ENCODE results near the gene PDPN.
"Not testable (repeated sequence)": the region's sequence is repeated elsewhere in the genome, so short reads cannot be mapped to it uniquely, and the experiment has no call there.

PDPN gene, protein sequence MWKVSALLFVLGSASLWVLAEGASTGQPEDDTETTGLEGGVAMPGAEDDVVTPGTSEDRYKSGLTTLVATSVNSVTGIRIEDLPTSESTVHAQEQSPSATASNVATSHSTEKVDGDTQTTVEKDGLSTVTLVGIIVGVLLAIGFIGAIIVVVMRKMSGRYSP

DNA sequence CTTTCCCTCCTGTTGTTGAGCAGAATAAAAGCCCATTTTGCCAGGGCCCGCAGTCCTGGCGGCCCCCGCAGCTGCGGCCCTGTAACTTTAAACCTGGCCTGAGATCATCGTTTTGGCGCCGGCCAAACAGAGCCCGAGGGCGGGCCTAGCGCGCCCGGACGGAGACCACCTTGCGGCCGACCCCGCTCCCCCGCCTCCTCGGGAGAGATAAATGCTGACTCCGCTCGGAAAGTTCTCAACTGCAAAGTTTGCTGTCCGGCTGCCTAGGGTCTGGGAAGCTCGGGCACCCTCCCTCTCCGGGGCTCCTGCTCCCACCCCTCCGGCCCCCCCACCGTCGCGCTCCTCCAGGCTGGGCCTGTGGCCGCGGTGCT lies at the start of gene PDPN:
TSS of gene PDPN (plus strand) at position 238 of the 371 bp plus-strand sequence. CDS start 202 bp downstream, outside the sequence.
- DNase-seq, result no peak

DNA sequence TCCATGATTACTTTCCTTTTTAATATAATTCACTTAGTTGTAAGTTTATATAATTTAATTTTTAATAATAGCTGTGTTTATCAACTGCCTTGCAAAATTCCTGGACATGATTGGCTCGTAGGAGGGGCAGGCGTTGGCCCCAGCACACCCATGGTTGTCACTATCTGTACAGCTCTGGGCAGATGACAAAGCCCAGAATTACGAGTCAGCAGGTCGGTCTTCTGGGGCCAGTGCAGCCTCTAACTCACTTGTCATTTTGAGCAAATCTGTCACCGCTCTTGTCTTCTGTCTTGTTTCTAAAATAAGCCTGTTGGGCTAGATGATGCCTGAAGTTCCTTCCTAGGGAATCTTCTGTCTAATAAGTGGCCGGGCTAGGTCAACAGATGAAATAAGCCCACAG lies 48.4 kb upstream of the PDPN start:
- no peak for DNase-seq

DNA sequence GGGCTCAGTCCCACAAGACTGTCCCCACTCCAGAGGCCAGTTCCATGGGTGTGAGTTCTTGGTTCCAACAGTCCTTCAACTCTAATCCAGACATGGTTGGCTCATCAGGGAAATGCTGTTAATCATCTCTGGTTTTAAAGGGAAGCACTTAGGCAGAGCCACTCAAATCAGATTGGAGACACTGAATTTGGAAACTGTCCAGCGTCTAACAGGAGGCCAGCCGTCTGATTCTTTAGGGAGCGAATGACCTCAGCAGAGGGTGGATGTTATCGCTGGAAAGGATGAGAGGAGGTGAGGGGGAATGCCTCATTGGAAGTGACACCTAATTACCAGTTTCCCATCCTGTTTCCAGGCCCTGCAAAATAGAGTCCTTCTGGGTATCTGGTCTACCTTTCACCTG lies 47.1 kb upstream of the PDPN start:
- DNase-seq, result no peak

DNA sequence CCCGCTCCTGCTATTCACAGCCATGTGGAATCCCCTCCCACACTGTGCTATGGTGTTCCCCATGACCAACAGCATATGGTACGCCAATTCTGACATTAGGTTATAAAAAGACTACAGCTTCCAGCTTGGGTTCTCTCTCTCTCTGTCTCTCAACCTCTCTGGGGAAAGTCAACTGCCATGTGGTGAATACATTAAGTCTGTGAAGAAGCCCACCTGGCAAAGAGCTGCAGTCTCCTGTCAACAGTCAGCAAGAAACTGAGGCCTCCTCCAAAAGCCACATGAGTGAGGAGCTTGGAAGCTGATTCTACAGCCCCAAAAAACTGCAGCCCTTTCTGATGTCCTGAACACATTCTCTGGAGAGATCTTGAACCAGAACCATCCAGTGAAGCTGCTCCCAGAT lies 44.8 kb upstream of the PDPN start:
- no peak for DNase-seq

DNA sequence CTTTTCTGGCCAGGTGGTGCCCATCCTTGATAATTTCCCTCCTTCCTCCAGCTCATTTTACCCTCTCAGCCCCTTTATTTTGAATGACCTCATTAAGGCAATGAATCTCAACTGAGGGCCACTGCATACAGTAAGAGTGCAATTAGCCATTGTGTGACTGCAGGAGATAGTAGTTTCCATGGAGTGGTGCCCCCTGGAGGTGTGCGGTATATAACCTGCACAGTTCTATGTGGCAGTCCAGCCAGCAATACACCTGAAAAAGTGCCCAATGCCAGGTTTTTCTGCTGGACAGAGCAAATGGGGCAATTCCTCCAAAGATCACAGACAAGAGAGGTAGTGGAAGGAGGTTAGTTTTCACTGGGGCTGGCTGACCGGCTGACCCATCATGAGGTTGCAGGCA lies 43.9 kb upstream of the PDPN start:
- no peak for DNase-seq

DNA sequence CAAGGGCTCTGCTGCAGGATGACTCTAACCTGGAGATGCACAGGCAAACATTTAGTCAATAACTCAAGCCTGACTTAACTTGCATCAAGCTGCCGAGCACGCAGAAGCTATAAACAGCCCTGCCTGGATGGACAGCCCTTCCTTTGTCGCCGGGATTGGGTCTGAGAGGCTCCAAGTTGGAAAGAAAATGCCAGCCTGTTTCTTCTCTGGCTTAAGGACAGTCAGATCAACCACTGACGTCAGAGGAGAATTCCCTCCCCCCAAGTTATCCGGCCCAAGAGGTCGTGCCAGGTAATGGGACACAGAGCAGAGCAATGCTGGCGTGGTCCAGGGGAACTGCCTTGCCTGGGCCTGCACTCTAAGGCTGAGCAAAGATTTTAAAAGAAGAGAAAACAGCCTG lies 42.8 kb upstream of the PDPN start:
- no peak for DNase-seq

DNA sequence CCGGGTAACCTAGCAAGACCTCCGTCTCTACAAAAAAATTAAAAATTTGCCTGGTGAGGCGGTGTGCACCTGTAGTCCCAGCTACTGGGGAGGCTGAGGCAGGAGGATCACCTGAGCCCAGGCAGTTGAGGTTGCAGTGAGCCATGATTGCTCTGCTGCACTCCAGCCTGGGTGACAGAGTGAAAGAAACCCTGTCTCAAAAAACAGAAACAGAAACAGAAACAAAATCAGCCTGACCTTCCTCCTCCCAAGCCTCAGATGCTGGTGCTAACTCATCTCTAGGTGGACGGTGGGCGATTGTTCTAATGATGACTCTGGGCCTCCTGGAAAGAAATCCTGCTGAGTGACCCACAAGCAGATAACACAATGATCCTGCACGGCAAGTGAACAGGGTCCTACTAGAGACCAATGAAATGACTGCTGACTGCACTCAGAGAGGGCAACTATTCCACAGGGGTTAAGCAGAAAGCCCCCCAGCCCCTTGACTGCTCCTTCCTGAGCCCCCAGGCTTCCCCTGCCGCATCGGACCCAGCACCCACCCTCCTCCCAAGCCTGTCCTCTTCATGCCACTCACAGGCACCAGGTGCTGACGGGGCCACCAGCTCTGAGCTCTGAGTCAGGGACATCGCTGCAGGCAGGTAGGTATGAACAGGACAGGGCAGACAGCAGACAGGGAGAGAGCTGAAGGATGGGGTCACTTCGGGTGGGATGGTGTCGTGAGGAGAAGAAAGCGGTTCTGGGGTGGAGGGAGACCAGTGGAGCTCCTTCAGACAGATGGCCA lies 42.0 kb upstream of the PDPN start:
- no peak for DNase-seq

DNA sequence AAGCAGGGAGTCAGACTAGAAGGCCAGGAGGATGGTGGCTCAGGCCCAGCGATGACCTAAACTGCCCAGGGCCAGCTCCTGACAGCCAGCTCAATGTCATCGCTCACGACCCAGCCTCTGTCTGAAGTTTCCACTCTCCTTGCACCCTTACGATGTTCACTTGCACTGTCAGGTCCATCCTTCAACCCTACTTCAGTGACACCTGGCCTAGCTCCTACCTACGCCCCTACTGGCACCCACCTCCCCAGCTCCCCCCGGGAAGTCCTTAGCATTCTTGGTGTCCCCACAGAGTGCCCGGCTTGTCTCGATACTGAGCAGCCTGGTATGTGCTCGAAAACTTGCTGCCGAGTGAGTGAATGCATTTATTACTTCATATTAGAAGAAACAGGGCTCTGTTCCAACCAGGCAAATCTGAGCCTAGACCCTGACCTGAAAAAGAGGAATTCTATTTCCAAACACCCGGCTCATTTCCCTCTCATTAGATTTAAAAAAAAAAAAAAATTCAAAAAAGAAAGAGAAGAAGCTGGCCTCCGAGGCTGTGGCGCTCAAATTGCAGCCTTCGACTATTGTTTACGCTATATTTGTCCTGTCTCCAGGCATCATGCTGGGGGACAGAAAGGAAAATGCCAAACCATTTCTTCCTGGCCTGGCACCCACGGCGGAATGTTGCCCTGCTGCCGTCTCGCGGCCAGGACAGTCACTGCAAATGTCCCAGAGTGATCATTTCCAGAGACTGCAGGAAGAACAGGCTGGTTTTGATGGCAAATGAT lies 40.0 kb upstream of the PDPN start:
- no peak for DNase-seq

DNA sequence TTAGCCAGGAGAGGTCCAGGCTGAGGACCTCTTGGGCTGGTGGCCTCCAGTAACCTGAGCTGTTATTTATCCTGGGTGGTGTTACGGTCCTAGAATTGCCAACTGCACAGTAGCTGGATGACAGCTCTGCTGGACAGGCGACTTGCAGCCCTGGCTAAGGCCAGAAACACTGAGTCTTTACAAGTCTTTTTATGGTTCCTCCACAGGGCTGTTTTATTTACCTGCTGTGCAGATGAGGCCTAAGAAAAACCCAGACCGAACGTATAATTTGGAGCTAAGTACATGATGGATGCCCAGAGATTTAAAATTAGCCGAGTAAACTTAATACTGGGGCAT lies 39.4 kb upstream of the PDPN start:
- no peak for DNase-seq

DNA sequence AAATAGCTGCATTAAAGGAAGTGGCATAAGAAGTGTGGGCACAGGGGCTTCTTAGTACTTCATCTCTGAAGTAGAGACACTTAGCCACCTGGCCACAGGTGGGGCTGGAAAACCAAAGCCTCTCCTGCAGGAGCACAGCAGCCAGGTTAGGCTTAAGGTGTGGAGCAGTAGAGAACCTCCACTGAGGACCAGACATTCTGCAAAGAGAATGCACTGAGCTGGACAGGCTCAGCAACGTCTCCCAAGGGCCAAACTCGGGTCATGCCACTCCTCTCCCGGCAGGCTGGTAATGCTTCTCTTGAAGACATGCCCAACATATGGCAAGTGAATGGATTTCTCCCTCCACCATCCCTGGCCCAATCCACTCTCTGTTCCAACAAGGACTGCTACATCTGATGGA lies 36.8 kb upstream of the PDPN start:
- DNase-seq, result no peak

DNA sequence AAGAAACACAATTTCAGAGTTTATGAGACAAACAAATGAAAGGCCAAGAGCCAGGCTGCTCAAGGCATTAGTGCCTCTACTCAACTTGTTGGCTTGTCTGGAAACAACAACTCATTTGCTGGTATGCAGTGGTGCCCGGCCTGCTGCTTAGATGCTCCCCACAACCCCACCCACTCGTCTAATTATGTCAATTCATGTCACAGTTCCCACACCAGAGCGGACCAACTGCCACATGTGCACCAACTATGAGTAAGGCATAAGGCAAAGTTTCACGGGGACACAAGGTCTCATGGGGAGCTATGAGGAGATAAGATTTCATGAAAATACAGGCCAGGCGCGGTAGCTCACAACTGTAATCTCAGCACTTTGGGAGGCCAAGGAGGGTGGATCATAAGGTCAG lies 35.4 kb upstream of the PDPN start:
- no peak for DNase-seq

DNA sequence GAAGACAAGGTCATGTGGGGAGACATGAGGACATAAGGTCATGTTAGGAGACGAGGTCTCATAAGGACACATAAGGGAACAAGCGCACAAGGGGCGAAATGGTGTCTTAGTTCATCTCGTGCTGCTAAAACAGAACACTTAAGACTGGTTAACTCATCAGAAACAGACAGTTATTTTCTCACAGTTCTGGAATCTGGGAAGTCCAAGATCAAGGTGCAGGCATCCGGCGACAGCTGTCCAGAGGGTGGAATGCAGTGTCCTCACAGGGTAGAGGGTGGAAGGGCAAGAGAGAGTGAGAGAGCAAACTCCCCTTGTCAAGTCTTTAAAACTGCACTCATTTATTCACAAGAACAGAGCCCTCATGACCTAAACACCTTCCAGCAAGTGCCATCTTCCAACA lies 34.6 kb upstream of the PDPN start:
- DNase-seq, result no peak

DNA sequence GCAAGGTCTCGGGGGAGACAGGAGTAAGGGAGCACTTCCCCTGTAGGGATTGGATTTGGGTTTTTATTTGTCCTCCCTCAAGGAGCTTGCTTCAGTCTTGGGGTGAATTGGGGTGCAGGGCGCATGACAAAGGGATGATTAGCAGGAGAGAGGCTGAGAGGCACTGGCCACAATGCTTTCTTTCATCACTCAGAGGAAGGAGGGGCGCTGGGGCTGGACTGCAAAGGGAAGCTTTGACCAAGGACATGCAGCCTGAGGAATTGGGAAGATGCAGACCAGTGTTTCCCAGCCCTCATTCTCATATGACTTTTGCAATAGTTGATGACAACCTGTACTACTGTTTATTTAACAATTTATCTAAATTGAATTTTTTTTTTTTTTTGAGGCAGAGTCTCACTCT lies 34.1 kb upstream of the PDPN start:
- DNase-seq, result no peak

DNA sequence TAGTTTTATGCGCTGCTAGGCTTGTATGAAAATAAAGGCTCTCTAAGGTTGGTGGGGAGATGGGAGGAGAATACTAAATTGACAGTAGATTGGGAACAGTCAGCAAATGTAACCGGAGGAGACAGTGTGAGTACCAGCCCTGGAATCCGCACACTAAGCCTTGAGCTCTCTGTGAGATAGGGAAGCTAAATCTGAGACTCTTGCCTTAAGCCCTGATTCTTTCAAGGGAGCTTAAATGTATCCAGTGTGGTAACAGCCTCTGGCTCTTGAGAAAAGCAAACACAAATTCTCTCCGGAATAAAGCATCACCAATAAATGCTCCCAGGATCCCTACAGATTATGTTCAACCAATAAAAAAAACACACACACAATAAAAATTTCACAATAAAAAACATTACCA lies 33.0 kb upstream of the PDPN start:
- DNase-seq, result no peak

DNA sequence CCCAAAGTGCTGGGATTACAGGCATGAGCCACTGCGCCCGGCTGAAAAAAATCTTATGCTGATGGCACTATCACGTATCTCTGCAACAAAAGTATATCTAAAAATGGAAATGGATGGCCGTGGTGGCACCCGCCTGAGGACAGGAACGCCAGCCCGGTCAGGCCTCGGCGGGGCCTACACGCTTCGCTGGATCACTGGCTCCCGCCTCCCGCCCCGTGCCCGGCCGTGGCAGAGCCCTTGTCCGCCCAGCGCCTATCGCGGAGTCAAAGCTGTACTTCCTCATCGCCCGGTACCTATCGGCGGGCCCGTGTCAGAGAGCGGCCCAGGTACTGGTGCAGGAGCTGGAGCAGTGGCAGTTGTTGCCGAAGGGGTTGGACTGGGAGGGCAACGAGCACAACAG lies 28.8 kb upstream of the PDPN start:
- DNase-seq, result no peak

DNA sequence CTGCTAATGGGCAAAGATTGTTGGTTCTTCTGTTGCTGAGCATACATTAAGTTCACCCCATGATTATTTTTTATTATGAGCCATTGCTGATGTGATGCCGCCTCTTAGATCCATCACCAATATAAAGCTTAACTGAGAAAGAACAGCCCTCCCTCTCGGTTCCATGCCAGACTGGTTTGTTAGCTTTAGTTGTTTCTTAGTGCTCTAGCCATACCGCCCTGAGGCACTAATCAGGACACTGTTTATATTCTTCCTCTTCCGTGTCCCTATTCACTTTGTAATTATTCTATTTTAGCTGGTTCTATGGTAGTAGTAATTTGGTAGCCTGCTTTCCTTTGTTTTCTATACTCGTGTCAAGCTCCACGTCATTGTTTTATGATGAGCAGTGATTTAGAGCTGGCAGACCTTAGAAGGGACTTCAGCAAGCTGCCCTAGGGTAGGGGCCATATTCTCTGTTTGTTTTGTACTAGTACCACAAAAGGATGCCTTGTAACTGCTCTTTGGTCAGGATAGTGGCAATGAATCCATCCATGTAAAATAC lies 27.3 kb upstream of the PDPN start:
- DNase-seq, result no peak

DNA sequence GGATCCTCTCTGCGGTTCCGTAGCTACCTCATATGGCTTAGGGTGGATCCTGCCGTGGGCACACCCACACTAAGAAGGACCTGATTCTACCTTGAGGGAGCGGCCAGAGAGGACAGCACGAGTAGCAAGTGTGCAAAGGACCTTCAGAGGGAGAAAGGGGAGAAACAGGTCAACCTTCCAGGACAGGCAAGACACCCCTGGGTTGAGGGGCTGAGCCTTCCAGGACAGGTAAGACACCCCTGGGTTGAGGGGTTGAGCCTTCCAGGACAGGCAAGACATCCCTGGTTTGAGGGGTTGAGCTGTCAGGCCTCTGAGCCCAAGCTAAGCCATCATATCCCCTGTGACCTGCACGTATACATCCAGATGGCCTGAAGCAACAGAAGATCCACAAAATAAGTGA lies 23.1 kb upstream of the PDPN start:
- no peak for DNase-seq

DNA sequence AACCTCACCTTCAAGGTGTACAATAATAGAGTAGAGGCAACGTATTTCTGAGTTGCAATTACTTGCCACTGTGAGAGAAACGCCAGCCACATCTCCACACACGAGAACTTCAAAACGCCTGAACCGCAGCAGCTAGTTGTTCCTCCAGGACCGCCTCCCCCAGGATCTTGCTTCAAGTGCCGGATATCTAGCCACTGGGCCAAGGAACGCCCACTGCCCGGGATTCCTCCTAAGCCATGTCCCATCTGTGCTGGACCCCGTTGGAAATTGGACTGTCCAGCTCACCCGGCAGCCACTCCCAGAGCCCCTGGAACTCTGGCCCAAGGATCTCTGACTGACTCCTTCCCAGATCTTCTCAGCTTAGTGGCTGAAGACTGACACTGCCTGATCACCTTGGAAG lies 20.7 kb upstream of the PDPN start:
- not testable (repeated sequence) for DNase-seq

DNA sequence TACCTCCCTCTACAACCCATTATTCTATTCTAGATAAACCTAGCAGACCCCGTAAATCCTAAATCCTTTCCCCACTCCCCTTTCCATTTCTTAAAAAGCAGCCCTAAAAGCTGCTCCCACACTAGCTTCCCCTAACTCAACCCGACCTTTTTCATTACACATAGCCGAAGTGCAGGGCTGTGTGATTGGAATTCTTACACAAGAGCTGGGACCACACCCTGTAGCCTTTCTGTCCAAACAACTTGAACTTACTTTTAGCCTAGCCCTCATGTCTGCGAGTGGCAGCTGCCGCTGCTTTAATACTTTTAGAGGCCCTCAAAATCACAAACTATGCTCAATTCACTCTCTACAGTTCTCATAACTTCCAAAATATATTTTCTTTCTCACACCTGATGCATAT lies 19.6 kb upstream of the PDPN start:
- DNase-seq, result no peak

DNA sequence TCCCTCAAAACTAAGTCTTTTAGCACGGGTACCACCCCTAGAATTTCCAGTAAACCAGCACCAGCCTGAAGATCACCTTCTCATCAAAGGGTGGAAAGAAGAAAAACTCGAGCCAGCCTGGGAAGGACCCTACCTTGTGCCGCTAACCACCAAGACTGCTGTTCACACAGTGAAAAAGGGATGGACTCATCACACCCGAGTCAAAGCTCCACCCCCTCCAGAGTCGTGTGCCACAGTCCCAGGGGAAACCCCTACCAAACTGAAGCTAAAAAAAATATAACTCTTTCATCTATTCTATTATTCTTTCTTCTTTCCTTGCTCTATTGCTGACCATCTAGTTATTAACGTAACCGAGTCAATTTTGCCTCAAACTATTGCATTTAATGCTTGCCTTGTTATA lies 13.2 kb upstream of the PDPN start:
- DNase-seq, result not testable (repeated sequence)

DNA sequence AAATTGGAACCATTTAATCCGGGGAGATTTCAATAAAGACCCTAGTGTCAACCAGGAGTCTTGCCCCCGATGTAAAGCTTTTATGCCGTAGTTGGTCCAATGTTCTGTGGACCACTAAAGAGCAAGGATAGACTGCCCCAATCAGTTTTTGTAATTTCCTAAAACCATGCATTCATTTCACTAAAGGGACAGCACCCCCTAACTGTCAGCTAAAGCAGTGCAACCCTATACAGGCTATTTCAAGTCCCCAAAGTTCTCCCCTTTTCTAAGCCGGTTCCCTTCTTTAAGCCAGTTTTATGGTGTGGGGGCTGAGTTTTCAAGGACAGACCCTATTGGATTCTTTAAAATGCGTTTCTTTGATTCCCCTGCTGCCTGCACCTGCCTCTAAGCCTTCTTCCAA lies 12.7 kb upstream of the PDPN start:
- DNase-seq, result no peak

DNA sequence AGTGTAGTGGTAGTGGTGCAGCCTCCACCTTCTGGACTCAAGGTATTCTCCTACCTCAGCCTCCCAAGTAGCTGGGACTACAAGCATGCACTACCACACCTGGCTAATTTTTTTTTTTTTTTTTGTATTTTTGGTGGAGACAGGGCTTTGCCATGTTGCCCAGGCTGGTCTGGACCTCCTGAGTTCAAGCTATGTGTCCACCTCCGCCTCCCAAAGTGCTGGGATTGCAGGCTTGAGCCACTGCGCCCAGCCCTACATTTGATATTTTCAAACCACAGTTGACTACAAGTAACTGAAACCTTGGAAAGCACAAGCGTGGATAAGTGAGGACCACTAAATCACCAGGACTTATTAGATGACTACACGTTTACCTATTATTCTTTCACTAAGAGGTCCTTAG lies 10.0 kb upstream of the PDPN start:
- no peak for DNase-seq

DNA sequence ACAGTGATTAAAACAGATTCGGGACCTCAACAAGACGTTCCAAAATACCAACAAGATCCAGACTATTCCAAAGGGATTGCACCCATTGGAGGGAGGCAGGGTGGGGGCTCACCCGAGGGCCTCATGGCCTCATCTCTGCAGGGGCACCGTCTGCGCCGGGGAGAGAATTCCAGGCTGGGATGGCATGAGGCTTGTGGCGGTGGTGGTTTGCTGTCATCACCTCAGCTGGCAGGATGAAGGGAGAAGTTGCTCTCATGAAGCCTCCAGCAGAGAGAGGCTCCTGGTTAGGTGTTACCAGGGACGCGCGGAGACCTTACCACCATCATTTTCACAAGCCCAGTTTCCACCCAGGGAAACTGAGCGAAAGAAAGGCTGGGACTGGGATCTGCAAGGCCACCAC lies 6.7 kb upstream of the PDPN start:
- DNase-seq, result no peak

DNA sequence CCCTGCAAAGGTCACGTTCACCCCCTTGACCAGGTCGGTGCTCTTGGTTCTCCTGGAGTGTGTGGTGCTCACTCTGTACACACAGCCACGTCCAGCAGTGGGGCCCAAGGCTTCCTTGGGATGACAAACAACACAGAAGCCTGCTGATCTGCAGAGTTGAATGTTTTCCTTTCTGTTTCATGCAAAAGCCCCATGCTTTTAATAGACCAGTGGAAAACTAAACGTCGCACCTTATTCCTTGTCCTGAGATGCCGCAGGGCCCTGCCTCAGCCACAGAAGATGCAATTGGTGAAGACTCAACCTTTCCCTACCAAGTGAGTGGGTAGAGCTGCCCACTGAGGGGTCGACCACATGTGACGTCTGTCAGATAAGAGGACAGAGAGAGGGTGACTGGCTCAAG lies 5.8 kb upstream of the PDPN start:
- DNase-seq, result no peak
